SU-DHL-6 (cell line): ENCODE measurements around the gene KNCN.

Source experiments
- EZH2phosphoT487 ChIP-seq: fragments of 200-600 bp; sonication (generic), shearing (Covaris generic); conservative IDR thresholded peaks from 2 replicates; pipeline ENCODE4 v1.6.1; 2018; ENCODE audit warnings: mild to moderate bottlenecking, antibody characterized with exemption, low read length, moderate library complexity, mixed read lengths
- TF ChIP-seq, protein P1 (sequence below): fragments of 200-600 bp; sonication (generic); IDR thresholded peaks from one replicate; pipeline ENCODE4 v1.5.1; 2017; ENCODE audit warnings: antibody characterized with exemption, mild to moderate bottlenecking, low read length, moderate library complexity; ENCODE audit not compliant: insufficient read depth, poor library complexity, severe bottlenecking

DNA sequence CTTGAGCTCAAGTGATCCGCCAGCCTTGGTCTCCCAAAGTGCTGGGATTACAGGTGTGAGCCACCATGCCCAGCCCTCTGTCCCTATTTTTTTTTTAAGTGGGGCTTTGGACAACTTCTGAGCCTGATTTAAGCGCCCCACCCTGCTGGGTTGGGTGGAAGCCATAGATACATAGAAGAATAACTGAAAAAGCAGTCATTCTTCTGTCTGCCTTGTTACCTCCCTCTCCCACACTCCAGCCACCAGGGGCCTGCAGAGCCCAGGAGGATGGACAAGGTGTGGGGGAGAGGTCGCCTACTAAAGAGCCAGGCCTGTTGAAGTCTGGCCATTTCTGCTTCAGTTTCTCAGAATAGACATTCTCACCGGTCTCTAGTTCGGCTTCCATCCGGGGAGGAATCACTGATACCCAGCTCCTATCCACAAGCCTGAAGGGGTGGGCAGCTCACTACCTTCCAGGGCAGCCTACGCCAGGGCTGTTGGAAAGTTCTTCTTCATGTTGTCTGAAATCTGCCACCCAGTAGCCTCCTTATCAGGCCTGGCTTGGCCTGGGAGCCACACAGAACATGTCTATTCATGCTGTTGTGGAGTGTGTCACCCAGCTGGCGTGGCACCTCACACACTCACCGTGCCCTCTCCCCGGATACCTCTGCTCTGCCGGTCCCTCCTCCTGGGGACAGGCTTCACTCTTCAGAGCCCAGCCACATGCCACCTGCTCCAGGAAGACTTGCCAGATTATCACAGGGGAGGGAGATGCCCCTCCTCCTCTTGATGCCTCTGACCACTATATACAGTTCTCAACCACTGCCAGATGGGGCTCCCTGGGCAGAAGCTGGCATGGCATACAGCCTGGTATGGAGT, 27.7 kb downstream of the KNCN start:
- TF ChIP-seq EZH2phosphoT487, result no peak
- TF ChIP-seq, protein P1, sequence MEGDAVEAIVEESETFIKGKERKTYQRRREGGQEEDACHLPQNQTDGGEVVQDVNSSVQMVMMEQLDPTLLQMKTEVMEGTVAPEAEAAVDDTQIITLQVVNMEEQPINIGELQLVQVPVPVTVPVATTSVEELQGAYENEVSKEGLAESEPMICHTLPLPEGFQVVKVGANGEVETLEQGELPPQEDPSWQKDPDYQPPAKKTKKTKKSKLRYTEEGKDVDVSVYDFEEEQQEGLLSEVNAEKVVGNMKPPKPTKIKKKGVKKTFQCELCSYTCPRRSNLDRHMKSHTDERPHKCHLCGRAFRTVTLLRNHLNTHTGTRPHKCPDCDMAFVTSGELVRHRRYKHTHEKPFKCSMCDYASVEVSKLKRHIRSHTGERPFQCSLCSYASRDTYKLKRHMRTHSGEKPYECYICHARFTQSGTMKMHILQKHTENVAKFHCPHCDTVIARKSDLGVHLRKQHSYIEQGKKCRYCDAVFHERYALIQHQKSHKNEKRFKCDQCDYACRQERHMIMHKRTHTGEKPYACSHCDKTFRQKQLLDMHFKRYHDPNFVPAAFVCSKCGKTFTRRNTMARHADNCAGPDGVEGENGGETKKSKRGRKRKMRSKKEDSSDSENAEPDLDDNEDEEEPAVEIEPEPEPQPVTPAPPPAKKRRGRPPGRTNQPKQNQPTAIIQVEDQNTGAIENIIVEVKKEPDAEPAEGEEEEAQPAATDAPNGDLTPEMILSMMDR, result no peak
